HTR-8/SVneo (cell line): ENCODE results near the gene ULK1.
"Not testable (repeated sequence)": the region's sequence is repeated elsewhere in the genome, so short reads cannot be mapped to it uniquely, and the experiment has no call there.

Experiments
- DNase-seq: peaks from one replicate; pipeline ENCODE4 v3.0.0; 2011; ENCODE audit warnings: low spot score, mixed read lengths; ENCODE audit not compliant: insufficient read length
- FAIRE-seq: peaks from 2 replicates; lab custom pipeline; 2011; peaks lifted over from hg19 to GRCh38; lab: Jason Lieb, UNC

The ULK1 gene

DNA sequence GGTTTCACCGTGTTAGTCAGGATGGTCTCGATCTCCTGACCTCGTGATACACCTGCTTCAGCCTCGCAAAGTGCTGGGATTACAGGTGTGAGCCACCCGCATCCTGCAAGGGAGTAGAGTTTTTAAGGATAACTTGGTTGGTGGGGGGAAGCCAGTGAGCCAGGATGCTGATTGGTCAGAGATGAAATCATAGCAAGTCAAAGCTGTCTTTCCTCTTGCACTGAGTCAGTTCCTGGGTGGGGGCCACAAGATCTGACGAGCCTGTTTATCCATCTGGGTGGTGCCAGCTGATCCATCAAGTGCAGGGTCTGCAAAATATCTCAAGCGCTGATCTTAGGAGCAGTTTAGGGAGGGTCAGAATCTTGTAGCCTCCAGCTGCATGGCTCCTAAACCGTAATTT lies 9.3 kb upstream of the ULK1 start:
- not testable (repeated sequence) for DNase-seq, FAIRE-seq

- FAIRE-seq (no peak), DNase-seq (no peak)
Observed at GRCh38 chr12:131885543-131886057, 8.8 kb upstream of the ULK1 start.

DNA sequence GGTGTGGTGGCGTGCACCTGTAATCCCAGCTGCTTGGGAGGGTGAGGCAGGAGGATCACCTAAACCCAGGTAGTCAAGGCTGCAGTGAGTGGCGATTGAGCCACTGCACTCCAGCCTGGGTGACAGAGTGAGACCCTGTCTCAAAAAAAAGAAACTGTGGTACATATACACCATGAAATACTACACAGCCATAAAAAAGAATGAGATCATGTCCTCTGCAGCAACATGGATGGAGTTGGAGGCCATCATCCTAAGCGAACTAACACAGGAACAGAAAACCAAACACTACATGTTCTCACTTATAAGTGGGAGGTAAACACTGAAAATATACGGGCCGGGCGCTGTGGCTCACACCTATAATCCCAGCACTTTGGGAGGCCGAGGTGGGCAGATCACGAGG lies 2.7 kb upstream of the ULK1 start:
- DNase-seq, FAIRE-seq: not testable (repeated sequence)

- FAIRE-seq (no peak), DNase-seq (no peak)
Observed at GRCh38 chr12:131892711-131893604, 1.5 kb upstream of the ULK1 start.

DNA sequence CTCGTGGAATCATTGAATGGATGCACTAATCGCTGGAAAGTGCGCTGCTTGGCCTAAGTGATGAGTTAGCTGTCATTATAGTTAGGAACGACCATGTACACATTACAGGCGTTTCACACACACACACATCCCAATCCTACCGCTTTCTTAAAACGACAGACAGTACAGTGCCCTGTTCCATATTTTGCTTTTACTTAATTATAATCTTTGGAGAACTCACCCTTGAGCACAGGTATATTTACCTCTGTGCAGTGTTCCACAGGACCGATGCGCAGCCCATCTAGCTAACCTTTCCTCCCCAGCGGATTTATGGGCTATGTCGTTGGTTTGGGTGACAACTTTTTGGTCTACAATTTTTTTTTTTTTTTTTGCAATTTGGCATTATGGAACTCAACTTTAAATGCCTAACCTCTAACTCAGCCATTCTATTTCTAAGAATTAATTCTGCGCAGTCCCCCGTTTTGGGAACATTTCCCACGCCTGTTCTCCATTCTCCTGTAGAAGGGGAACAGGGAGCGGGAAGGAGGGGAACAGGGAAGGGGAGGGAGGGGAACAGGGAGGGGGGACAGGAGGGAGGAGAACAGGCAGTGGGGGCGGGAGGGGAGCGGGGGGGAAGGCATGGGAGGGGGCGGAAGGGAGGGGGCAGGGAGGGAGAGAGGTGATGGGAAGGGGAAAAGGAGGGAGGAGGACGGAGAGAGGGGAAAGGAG lies 663 bp upstream of the ULK1 start:
- DNase-seq: no peak
- no peak for FAIRE-seq

GRCh38 chr12:131894981-131895639 lies 688 bp downstream of the ULK1 start:
- DNase-seq: no peak
- FAIRE-seq: no peak

- FAIRE-seq (no peak), DNase-seq (no peak)
Observed at GRCh38 chr12:131895640-131896079, 1.2 kb downstream of the ULK1 start.

DNA sequence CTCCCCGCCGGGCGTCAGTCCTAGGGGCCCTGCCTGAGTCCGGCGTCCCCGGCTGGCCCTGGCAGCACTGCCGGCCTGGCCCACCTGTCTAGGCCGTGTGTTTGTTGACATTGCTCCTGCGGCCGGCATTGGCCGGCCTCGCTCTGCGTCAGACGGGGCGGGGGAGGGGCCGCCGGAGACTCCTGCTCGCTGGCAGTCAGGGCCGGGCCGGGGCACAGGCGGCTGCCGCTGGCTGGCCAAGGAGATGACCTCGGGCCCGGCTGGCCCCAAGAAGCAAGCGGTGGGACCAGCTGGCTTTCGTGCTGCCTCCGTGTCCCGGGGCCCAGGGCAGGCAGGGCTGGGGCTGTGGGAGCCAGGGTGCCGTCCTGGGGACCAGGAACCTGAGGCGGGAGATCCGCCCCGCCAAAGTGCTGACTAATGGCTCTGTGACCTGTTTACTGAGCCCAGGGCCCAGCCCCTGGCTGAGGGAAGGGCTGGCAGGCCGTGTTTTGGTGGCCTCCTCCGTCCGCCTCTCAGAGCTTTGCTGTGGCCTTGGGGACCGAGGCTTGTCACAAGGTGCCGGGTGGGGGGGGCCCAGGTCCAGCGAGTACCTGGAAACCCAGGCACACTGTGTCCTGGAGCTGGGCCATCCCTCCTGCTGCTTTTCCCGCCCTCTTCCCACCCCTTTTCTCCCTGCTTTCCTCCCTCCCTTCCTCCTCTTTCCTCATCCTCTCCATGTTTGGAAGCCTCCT lies 1.8 kb downstream of the ULK1 start:
- DNase-seq (peak; percentile 89), FAIRE-seq (peak; percentile 40)

DNA sequence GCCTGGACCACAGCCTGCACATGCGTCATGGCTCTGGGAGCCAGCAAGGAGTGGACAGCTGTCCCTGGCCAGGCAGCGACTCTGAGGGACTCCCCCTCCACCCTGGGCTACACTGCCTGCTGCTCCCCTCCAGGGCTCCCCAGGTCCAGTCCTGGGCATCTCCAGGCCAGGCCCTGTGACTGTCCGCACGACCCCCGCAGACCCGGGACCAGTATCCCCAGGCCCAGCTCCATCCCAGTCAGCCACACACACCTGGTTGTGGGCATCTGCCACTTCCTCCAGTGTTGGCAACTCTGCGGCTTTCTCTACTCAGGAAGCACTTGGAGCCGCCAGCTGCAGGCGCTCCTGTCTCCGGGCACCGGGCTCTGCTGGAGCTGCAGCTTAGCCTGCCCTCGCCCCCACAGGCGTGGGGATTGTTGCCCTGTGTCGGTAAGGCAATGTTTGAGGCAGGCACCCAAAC lies 2.4 kb downstream of the ULK1 start:
- FAIRE-seq: no peak
- no peak for DNase-seq

DNA sequence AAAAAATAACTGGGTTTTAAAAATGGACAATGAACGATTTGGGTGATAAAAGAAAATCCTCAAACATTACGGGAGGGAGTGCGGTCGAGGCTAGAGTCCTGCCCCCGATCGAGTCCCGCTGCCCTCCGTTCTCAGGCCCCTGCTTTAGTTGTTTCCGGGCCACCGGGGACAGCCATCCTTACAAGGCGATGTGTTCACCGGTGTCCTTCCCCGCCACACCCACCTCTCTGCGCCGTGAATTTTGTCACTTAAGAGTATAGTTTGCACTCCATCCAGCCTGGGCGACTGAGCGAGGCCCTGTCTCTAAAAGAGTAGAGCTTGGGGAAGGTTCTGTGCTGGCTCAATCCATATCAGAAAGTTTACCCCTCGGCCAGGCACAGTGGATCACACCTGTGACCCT lies 2.9 kb downstream of the ULK1 start:
- DNase-seq: no peak
- FAIRE-seq: no peak

DNA sequence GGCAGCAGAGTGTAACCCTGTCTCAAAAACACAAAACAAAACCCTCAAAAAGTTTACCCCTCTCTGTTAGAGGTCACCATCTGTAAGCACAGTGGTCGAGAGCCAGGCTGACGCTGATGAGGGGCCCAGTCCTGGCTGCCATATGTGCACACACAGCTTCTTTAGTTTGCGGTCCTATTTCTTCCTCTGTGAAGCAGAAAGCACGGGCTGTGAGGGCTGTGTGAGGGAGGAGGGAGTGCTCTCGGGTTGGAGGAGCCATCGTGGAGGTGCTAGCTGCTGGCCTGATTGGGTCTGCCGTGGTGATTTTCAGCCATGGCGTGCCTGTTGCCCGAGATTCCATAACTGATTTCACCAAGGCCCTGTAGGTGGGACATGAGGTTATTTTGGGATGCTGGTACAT lies 3.5 kb downstream of the ULK1 start:
- FAIRE-seq (no peak), DNase-seq (no peak)

GRCh38 chr12:131900397-131900796 lies 6.0 kb downstream of the ULK1 start:
- FAIRE-seq: no peak
- DNase-seq: no peak

DNA sequence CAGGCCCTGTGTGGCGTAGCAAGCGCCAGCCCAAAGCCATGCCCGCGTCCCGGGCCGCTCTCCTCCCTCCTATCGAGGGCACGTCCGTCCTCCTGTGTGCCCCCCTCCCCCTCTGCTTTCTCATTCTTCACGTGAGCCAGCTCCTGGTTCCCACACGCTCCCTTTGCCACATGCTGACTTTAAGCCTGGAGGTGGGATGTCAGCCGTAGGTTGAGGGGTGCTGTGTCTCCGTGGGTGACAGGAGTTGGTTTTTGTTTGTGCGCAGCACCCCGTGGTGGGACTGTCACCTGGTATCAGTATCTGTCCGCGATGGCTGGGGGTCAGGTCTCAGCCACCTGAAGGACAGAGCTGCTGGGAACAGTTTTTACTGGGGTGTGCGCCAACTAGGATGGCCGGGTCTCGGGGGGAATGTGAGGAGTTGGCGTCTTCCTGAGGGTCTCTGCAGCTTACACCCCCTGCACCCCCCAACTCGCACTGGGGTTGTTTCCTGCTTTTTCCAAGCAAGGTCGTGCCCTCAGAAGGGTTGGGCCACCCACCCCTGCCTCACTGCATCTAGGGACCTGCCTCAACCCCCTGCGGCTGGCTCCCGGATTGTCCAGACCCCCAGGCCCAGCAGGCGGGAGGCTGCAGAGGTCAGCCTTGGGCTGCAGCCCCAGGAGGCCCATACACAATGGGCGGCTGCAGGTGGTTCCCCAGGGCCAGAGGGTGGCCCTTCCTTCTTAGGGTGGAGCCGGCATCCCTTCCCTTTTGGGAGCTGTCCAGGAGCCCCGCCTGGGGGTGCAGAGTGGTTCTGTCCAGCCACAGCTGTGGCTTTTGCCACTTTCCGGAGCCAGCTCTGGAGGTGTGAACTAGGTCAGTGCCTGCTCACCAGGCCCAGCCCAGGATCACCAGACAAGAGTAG lies 7.3 kb downstream of the ULK1 start:
- DNase-seq: no peak
- no peak for FAIRE-seq

DNA sequence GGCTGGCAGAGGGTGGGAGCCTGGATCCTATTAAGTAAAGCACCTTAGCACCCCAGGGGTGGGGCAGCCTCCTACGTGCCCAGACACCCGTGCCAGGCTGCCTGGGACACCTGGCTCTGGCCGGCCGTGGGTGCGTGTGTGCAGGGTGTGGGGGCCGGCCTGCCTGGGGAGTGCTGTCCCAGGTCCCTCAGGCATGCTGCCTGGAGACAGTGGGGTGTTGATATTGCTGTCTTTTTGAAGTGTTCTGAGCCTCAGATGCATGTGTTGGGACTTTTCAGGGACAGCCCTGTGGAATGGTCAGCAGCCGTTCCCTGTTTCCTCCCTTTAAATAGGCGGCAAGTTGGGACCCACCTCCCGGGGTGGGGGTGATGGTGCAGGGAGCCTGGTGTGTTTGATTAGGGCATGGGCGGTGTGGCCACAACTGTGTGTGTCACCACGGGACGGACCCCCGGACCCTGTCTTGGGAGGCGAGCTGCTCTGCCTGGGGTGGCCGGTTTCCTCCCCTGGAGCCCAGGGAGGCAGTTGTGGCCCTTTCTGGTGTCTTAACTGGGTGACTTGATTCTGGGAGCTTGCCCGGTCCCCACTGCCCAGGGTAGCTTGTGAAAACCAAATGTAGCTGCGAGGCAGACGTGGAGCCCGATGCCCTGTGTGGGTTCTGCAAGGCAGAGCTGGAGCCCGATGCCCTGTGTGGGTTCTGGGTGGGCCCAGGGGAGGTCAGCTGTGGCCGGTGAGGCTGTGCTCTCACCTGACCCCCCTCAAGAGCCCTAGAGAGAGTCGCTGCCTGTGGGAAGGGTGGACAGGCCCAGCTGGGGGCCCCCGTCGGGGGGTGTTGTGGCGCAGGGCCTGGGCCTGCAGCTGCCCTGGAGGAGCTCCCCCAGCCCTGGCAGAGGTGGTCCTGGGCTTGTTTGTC lies 8.2 kb downstream of the ULK1 start:
- DNase-seq: no peak

DNA sequence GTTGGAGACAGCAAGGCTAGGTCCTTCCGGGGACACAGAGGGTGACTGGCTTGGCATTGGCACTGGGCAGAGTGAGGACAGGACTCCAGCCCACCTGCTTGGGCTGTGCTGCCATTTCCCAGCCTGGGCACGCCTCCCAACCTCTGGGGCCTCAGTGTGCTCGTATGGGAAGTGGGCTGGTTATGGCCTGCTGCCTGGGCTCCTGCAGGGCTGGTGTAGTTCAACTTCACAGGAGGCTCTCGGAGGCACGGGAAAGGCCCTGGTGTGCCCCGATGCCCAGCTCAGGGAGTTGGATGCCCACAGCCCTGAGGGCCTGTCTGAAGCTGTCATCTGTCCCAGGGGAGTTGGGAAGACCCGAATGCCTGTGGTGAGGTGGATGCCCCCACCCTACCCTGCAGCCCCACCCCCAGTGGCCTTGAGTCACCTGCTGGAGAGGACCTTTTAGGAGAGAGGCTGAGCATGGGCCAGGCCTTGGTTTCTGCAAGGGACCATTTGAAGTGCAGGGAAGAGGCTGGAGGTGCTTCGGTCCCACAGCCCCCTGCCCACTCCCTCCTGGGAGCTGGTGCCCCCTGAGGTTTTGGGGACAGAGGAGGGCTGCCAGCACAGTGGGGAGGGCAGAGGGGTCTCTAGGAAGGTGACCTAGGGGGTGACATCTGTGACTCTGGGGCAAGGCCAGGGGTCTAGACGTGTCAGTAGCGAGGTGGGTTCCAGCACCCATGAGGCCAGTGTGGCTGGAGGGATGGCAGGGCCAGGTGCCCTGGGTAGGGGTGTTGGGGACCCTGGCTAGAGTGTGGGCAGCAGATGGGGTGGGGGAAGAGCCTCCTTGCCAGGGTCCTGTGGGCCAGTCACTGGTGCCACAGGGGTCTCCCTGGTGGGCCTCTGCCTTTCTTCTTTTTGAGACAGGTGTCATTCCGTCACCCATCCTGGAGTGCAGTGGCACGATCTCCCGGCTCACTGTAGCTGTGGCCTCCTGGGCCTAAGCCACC lies 9.1 kb downstream of the ULK1 start:
- DNase-seq (no peak), FAIRE-seq (no peak)

More for the DNA sequence above, 8.2 kb downstream of the ULK1 start:
- FAIRE-seq: no peak

GRCh38 chr12:131904346-131904745 lies 9.9 kb downstream of the ULK1 start:
- DNase-seq: no peak
- no peak for FAIRE-seq
